Fibroblast of the conjunctiva (primary cell): Measurements from ENCODE around the gene ITGA6.

ENCODE experiments used
- DNase-seq: peaks from one replicate; pipeline ENCODE4 v3.0.0-alpha.2; 2010; ENCODE audit warnings: low read depth

ITGA6 gene

GRCh38 chr2:172442072-172442895, 14.9 kb downstream of the ITGA6 start:
- DNase-seq = peak; percentile 31

- DNase-seq = no peak
Observed at GRCh38 chr2:172445851-172446250, 18.5 kb downstream of the ITGA6 start.

GRCh38 chr2:172446474-172447063, 19.2 kb downstream of the ITGA6 start:
- DNase-seq = no peak

GRCh38 chr2:172447811-172448493, 20.6 kb downstream of the ITGA6 start:
- no peak for DNase-seq

- no peak for DNase-seq
Observed at GRCh38 chr2:172448544-172449267, 21.3 kb downstream of the ITGA6 start.

- DNase-seq = no peak
Observed at GRCh38 chr2:172449911-172450550, 22.6 kb downstream of the ITGA6 start.

- no peak for DNase-seq
Observed at GRCh38 chr2:172451923-172452322, 24.5 kb downstream of the ITGA6 start.

- DNase-seq = no peak
Observed at GRCh38 chr2:172452845-172453244, 25.5 kb downstream of the ITGA6 start.

- DNase-seq = no peak
Observed at GRCh38 chr2:172454404-172455120, 27.2 kb downstream of the ITGA6 start.

GRCh38 chr2:172455121-172455515, 27.7 kb downstream of the ITGA6 start:
- no peak for DNase-seq

- DNase-seq = no peak
Observed at GRCh38 chr2:172456002-172456401, 28.6 kb downstream of the ITGA6 start.

GRCh38 chr2:172457536-172457935, 30.1 kb downstream of the ITGA6 start:
- DNase-seq = no peak

GRCh38 chr2:172458561-172459124, 31.3 kb downstream of the ITGA6 start:
- no peak for DNase-seq

GRCh38 chr2:172460780-172461201, 33.4 kb downstream of the ITGA6 start:
- DNase-seq = no peak

- no peak for DNase-seq
Observed at GRCh38 chr2:172461591-172462372, 34.4 kb downstream of the ITGA6 start.

GRCh38 chr2:172462373-172462848, 35.0 kb downstream of the ITGA6 start:
- no peak for DNase-seq

GRCh38 chr2:172462849-172463381, 35.5 kb downstream of the ITGA6 start:
- DNase-seq = no peak

GRCh38 chr2:172464400-172465129, 37.2 kb downstream of the ITGA6 start:
- DNase-seq = no peak
